PC-9 (cell line): ENCODE results near the gene BRIP1.
"Not testable (repeated sequence)": the region's sequence is repeated elsewhere in the genome, so short reads cannot be mapped to it uniquely, and the experiment has no call there.

ENCODE experiments used
- EZH2 ChIP-seq: fragments of 200-600 bp; sonication (generic); IDR thresholded peaks from 2 replicates; pipeline ENCODE4 v1.8.0; 2017; ENCODE audit warnings: antibody characterized with exemption, low read depth
- TF ChIP-seq, protein P1 (sequence below): fragments of 200-600 bp; sonication (generic); conservative IDR thresholded peaks from 2 replicates; pipeline ENCODE4 v1.6.1; 2017; ENCODE audit warnings: mixed run types, antibody characterized with exemption, mild to moderate bottlenecking, moderate library complexity

DNA sequence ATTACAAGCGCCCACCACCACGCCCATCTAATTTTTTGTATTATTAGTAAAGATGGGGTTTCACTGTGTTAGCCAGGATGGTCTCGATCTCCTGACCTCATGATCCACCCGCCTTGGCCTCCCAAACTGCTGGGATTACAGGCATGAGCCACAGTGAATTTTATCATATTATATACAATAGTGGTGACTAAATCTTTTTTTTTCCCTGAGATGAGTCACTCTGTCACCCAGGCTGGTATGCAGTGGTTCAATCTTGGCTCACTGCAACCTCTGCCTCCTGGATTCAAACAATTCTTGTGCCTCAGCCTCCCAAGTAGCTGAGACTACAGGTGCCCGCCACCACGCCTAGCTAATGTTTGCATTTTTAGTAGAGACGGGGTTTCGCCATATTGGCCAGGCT is 22.5 kb upstream of the BRIP1 start:
- TF ChIP-seq, protein P1, sequence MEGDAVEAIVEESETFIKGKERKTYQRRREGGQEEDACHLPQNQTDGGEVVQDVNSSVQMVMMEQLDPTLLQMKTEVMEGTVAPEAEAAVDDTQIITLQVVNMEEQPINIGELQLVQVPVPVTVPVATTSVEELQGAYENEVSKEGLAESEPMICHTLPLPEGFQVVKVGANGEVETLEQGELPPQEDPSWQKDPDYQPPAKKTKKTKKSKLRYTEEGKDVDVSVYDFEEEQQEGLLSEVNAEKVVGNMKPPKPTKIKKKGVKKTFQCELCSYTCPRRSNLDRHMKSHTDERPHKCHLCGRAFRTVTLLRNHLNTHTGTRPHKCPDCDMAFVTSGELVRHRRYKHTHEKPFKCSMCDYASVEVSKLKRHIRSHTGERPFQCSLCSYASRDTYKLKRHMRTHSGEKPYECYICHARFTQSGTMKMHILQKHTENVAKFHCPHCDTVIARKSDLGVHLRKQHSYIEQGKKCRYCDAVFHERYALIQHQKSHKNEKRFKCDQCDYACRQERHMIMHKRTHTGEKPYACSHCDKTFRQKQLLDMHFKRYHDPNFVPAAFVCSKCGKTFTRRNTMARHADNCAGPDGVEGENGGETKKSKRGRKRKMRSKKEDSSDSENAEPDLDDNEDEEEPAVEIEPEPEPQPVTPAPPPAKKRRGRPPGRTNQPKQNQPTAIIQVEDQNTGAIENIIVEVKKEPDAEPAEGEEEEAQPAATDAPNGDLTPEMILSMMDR: not testable (repeated sequence)
- not testable (repeated sequence) for TF ChIP-seq EZH2
